ENCODE measurements around the gene TEK. TPM values are rescaled to one million over a fixed set of nuclear protein-coding genes. Genes with fewer than 3 reads are reported as not detected.

TEK gene
- total and polyA plus RNA-seq, 7 experiments from 2014 or later = not detected

Other genes with a start within 250 kb of the TEK start
- gene CAAP1, start 216.4 kb upstream of the TEK start, total RNA-seq = 10 to 100 TPM; 11.8 to 19.6 (median 17.8) TPM
- gene CAAP1, start 216.4 kb upstream of the TEK start, polyA plus RNA-seq = 10 to 100 TPM; 12.8 to 14.2 TPM
- gene PLAA, start 162.0 kb upstream of the TEK start, total RNA-seq = 10 to 100 TPM; 22.4 to 33.6 (median 24.7) TPM
- gene PLAA, start 162.0 kb upstream of the TEK start, polyA plus RNA-seq = 10 to 100 TPM; 17.6 to 17.9 TPM
- 10 to 100 TPM in 2 of 5 experiments, 1 to 10 TPM in 3; 8.0 to 11.6 (median 9.7) TPM for gene IFT74, start 152.8 kb upstream of the TEK start, total RNA-seq
- 10 to 100 TPM in 1 of 2 donors, 1 to 10 TPM in 1; 9.0 to 12.4 TPM for gene IFT74, start 152.8 kb upstream of the TEK start, polyA plus RNA-seq
- gene LRRC19, start 103.6 kb upstream of the TEK start, total RNA-seq = not detected
- not detected for gene LRRC19, start 103.6 kb upstream of the TEK start, polyA plus RNA-seq
- not detected for gene EQTN, start 187.9 kb downstream of the TEK start, total RNA-seq
- gene EQTN, start 187.9 kb downstream of the TEK start, polyA plus RNA-seq = not detected